ENCODE data around the gene PLA2G4A. TPM values are rescaled to one million over a fixed set of nuclear protein-coding genes. Genes with fewer than 3 reads are reported as not detected.

Gene PLA2G4A
- total RNA-seq, 2 donors from 2014 or later = 4.7 to 11.2 TPM

DNA sequence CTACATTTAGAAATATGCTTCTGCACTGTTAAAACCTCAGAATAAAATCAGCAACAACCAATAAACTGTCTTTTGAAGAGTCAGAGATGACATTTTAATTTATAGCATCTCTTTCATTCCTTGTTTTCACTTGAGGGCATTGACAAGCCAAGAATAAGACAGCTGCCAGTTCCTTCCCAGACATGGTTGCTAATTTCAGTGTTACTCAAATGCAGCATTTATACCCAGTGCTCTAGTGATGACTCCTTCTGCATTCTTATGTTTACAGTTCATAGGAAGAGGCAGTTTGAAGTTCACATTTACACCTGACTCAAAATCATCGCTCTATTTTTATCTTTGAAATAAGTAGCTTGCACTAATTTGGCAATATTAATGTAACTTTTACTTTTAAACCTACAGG is 44.9 kb downstream of the PLA2G4A start:
- intact Hi-C loops (cut with DNase I) = no loop called here
- Histone ChIP-seq H3K9me3 (no peaks in the 10 kb centered on the region), H3K27me3 (no peaks in the 10 kb centered on the region), H3K27ac (no peak overlapping the region), H3K4me3 (no peak overlapping the region), H3K36me3 (replicated peaks in 1 of 2; ENCODE audit: insufficient read depth in 1 of 2, low read depth in 2 of 2) (no peaks in the 10 kb centered on the region), H3K4me1 (peaks cover 9% of the 10 kb centered on the region)
- TF ChIP-seq, protein P1, sequence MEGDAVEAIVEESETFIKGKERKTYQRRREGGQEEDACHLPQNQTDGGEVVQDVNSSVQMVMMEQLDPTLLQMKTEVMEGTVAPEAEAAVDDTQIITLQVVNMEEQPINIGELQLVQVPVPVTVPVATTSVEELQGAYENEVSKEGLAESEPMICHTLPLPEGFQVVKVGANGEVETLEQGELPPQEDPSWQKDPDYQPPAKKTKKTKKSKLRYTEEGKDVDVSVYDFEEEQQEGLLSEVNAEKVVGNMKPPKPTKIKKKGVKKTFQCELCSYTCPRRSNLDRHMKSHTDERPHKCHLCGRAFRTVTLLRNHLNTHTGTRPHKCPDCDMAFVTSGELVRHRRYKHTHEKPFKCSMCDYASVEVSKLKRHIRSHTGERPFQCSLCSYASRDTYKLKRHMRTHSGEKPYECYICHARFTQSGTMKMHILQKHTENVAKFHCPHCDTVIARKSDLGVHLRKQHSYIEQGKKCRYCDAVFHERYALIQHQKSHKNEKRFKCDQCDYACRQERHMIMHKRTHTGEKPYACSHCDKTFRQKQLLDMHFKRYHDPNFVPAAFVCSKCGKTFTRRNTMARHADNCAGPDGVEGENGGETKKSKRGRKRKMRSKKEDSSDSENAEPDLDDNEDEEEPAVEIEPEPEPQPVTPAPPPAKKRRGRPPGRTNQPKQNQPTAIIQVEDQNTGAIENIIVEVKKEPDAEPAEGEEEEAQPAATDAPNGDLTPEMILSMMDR (IDR thresholded peaks at IDR 0.05) = no peak
- no peak for TF ChIP-seq POLR2A (IDR thresholded peaks at IDR 0.05)
- WGBS, 2 donors = 83 to 84% methylated on average over 1 of the region's 1 CpG
- ATAC-seq = no peak
- no peak for DNase-seq

DNA sequence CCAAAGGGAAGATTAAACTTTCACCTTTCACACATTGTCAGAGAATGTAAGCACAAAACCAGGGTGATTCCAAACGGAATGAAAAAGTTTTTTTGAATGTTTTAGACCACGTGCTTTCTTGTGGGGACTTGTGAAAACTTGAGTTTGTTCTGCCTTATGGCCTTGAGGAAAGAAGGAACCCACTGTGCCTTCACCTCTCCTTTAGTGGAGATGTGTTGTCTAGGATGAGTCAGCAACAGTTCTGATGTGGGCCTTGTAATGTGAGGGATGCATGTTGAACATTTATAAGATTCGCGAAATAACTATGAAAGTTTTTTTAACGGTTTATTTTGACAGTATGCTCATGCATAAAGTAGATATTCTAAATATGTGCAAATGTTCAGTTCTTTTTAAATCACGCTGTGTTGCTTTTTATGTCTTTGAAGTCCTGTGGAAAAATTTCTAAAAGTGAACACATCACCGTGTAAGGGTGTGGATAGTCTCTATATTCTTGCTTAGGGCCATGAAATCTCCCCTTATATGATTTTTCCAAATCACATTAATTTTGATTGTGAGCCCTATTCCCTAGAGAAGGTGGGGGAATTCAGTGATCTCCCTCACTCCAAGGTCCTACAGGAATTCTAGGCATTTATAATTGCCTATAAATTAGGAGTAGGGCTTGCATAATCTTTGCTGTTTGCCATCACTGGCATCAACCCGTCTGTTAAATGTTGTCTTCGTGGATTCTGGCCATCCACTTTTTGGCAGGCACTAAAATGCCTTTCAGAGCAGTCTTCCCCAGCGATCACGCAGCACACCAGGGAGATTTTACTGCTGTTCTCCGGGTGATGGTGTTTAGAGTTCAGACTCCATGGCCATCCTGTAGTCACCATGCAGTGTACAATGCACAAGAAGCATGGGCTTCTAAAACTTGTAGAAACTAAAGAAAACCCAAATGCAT is 47.4 kb downstream of the PLA2G4A start:
- no peak for DNase-seq
- Histone ChIP-seq H3K27ac (no peak overlapping the region), H3K4me1 (no peaks in the 10 kb centered on the region), H3K27me3 (no peaks in the 10 kb centered on the region), H3K4me3 (no peak overlapping the region), H3K9me3 (no peaks in the 10 kb centered on the region), H3K36me3 (replicated peaks in 1 of 2; ENCODE audit: insufficient read depth in 1 of 2, low read depth in 2 of 2) (no peaks in the 10 kb centered on the region)
- TF ChIP-seq, protein P1 (IDR thresholded peaks at IDR 0.05) = no peak
- TF ChIP-seq POLR2A (IDR thresholded peaks at IDR 0.05) = no peak
- intact Hi-C loops (cut with DNase I) = no loop called here
- ATAC-seq = no peak
- WGBS, 2 donors = 62 to 68% methylated on average over 12 of the region's 12 CpGs

DNA sequence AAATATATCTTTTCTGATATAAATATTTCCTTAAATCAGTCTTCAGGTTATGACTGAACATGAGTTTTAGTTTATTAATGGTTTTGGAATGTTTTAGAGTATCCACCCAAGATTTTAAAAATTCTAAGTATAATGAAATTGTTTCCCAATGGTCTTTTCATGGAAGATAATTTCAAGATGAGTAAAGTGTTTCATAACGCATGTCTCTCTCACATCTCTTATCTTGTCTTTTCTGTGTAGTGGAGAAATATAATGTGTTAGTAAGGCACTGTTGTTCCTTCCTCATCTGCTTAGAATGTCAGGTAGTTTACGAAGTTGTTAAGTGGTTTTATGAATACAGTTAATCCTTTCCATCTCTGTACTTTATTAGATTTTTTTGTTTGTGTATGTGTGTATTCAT is 49.6 kb downstream of the PLA2G4A start:
- H3K4me3 ChIP-seq = no peak overlapping the region
- intact Hi-C loops (cut with DNase I) = no loop called here
- ATAC-seq (no peak), DNase-seq (no peak)
- no peaks in the 10 kb centered on the region for H3K36me3 ChIP-seq (replicated peaks in 1 of 2; ENCODE audit: insufficient read depth in 1 of 2, low read depth in 2 of 2)
- H3K27ac ChIP-seq = no peak overlapping the region
- WGBS, 2 donors = 60 to 62% methylated on average over 2 of the region's 2 CpGs
- TF ChIP-seq POLR2A (IDR thresholded peaks at IDR 0.05) = no peak
- TF ChIP-seq, protein P1 (IDR thresholded peaks at IDR 0.05) = no peak
- no peaks in the 10 kb centered on the region for H3K9me3 ChIP-seq
- H3K4me1 ChIP-seq = no peaks in the 10 kb centered on the region
- H3K27me3 ChIP-seq = no peaks in the 10 kb centered on the region

DNA sequence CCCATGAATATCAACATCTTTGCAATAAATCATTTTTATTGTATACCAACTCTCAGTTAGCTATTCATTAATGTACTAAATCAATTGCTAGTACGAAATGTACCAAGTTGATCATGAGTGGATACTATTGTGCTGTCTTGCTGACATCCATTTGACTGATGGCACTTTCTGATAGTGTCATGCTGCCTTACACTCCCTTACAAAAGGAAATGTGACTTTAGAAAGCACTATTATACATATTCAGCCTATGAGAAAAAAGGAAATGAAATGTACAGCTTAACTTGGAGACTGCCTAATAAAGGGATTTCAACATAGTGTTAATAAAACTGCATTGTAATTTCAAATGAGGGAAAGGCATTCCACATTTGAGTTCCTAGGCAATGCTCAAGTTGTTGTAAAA is 52.2 kb downstream of the PLA2G4A start:
- H3K9me3 ChIP-seq = no peaks in the 10 kb centered on the region
- ATAC-seq (no peak), DNase-seq (no peak)
- H3K27ac ChIP-seq = peak overlapping the region in 3 of 4 donors; percentile 10 to 62 (median 17)
- no peaks in the 10 kb centered on the region for H3K36me3 ChIP-seq (replicated peaks in 1 of 2; ENCODE audit: insufficient read depth in 1 of 2, low read depth in 2 of 2)
- no peaks in the 10 kb centered on the region for H3K27me3 ChIP-seq
- H3K4me1 ChIP-seq = no peaks in the 10 kb centered on the region
- intact Hi-C loops (cut with DNase I) = no loop called here
- TF ChIP-seq POLR2A (IDR thresholded peaks at IDR 0.05) = no peak
- TF ChIP-seq, protein P1 (IDR thresholded peaks at IDR 0.05) = no peak
- 8 to 22% methylated on average over 1 of the region's 1 CpG for WGBS, 2 donors
- H3K4me3 ChIP-seq = no peak overlapping the region
